GM10266 (cell line): Measurements from ENCODE around the gene NACAD.

Experiments
- DNase-seq: peaks from one replicate; pipeline ENCODE4 v3.0.0; 2012; ENCODE audit errors: extremely low spot score
- TF ChIP-seq, protein P1 (sequence below): IDR thresholded peaks from 2 replicates; pipeline ENCODE4 v1.5.1; 2012; ENCODE audit warnings: mild to moderate bottlenecking, low read depth; ENCODE audit not compliant: control insufficient read depth, insufficient read depth; ENCODE audit errors: missing control alignments

The NACAD gene

DNA sequence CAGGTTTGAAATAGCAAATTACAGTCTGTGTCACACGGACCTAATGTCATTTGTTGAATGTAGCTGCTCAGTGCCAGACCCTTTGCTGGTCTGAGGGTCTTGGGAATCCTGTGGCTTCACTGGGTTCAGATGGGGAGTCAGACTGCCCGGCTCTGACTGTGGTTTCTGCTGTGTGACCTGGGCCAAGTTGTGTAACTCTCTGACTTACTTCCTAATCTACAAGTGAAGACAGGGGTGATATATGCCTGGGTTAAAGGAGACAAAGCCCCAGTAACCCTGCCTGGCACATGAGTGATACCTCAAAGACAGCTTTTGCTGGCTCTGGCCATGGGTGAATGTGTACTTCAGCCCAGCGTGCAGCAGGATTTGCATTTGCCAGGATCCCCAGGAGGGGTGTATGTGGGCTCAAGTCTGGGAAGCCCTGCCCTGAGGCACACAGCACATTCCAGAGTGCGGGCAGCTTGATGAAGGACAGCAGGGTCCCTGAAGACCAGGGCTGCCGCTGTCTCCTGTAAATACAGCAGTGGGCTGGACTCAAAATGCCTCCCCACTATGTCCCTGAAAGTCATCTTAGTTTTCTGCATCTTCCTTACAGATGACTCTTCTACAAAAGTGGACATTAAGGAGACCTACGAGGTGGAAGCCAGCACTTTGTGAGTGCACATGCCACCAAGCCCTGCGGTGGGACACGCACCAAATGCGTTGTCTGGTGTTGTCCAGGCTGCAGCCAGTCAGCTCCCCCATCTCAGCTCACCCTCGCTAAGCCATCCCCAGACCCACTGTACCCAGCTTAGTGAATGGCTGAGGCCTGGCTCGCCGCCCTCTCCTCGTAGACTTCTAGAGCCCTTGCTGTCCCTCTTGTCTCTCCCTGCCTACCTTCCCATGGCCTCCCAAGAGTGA is 16.4 kb downstream of the NACAD start:
- no peak for DNase-seq
- TF ChIP-seq, protein P1, sequence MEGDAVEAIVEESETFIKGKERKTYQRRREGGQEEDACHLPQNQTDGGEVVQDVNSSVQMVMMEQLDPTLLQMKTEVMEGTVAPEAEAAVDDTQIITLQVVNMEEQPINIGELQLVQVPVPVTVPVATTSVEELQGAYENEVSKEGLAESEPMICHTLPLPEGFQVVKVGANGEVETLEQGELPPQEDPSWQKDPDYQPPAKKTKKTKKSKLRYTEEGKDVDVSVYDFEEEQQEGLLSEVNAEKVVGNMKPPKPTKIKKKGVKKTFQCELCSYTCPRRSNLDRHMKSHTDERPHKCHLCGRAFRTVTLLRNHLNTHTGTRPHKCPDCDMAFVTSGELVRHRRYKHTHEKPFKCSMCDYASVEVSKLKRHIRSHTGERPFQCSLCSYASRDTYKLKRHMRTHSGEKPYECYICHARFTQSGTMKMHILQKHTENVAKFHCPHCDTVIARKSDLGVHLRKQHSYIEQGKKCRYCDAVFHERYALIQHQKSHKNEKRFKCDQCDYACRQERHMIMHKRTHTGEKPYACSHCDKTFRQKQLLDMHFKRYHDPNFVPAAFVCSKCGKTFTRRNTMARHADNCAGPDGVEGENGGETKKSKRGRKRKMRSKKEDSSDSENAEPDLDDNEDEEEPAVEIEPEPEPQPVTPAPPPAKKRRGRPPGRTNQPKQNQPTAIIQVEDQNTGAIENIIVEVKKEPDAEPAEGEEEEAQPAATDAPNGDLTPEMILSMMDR: no peak

DNA sequence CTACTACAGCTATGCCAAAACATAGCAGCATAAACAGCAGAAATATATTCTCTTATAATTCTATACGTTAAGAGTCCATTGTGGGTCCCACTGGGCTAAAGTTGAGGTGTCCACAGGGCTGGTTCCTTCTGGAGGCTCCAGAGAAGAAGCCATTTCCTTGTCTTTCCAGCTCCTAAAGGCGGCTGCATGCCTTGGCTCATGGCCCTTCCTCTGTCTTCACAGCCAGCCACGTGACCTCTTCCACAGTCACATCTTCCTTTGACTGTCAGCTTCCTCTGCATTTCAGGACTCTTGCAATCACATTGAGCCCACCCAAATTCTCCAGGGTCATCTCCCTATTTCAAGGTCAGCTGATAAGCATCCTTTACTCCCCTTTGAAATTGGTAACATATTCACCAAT is 17.2 kb downstream of the NACAD start:
- no peak for DNase-seq

DNA sequence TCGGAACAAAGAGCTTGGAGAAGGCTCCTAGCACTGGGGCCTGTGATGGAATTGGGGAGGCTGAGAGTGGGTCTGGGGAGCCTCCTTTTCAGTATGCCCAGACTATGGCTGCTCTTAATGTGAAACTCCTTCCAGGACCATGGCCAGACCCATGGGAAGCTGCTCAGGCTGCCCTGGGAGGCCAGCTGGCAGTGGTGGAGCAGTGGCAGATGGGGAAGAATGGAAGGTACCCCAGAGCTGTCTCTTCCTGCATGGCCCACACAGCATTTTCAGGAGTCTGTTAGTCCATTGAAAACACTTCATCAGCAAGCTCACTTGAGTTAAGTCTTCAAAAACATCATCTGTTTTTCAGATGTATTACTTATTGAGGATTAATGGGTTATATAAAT is 18.5 kb downstream of the NACAD start:
- TF ChIP-seq, protein P1: no peak

More for the DNA sequence above, 17.2 kb downstream of the NACAD start:
- TF ChIP-seq, protein P1: no peak

DNA sequence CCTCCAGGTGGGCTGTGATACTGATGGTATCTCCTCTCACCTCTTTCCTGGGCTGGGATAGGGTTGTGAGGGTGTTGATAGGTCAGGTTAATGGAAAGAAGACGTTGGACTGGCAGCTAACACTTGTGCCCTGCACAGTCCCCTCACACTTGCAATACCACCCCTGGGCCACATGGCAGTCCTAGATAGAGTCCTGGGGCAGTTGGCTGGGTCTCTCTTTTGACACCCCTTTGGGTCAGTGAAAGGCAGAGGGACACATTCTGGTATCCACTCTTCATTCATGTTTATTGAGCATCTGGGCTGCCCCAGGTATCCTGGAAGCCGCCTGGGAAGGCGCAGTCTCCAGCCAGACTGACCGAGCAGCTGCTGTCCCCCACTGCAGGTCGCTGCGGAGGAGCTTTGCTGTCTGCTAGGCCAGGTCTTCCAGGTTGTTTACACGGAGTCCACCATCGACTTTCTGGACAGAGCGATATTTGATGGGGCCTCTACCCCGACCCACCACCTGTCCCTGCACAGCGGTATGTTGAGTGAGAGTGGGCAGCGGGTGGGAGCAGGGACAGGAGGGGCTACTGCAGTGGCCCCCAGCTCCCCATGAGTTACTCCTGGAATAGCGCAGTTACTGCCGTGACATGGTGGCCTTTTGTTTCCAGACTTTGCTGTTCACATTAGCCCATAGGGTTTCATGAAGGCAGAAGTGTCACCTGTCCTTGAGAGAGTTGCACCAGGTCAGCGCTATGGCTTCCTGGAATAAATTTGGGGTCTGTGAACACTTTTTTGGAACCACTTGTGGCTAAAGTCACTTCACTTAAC is 19.1 kb downstream of the NACAD start:
- DNase-seq: no peak
- TF ChIP-seq, protein P1: no peak

More for the DNA sequence above, 18.5 kb downstream of the NACAD start:
- DNase-seq: no peak

DNA sequence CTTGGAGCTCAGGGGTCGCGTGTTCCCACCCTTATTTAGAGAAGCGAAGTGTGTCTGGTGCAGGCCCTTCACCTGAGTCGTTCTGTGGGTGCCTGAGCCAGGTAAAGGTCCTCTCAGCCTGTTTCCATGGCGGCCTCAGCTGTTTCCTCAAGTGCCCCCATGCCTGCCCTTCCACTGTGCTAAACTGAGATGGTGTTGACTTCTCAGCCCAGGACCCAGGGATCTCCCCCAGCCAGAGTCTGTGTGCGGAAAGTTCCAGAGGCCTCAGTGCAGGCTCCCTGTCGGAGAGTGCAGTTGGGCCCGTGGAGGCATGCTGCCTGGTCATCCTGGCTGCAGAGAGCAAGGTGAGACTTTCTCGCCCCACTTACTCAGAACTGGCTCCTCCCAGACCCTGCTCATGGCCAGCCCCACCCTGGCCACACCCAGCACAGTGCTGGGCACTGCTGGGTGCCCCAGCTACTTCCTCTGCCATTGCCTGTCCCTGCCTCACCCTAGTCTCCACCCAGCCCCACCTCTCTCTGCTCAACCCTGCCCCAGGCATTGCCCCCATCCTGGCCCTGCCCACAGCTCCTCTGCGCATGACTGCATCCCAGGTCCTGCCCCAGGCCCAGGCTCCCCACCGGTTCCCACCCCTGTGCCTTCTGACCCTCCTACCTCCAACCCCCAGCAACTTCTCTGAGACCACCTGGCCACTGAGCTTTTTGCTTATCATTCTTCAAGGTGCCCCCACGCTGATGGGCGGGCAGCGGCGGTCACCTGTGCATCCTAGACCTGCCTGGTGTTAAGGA is 20.3 kb downstream of the NACAD start:
- no peak for DNase-seq
- TF ChIP-seq, protein P1: no peak

DNA sequence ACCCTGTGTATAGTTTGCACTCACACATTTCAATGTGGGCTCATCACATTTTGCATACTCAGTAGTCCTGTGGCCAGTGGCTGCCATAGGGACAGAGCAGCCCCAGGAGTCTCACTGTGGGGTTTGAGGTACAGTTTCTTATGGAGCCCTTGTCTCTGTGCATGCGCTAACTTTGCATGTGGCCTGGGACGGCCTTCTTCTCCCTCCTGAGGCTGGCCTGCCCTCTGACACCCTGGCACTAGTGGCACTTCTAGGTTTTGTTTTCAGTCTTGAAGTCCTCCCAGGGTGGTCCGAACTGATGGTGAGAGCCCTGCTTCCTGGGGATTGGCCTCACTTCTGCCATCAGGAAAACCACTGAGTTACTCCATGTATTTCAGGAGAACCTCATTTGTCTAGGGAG is 21.2 kb downstream of the NACAD start:
- DNase-seq: no peak
- TF ChIP-seq, protein P1: no peak

DNA sequence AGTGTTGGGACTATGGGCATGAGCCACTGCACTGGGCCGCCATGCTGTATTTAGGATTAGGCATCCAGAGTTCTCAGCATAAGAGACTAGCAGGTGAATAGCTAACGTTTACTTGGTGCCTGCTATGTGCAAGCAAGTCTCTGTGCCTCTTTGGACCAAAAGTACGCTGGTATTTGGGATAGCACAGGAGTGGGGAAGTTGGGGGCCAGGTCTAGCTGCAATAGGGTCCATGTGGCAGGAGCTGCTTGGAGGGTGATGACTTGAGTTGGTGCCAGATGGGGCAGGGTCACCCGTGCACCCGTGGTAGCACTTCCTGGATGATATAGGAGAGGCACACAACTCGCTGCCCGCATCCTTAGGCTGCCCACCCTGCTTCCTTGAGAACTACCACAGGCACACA is 22.4 kb downstream of the NACAD start:
- no peak for DNase-seq
- TF ChIP-seq, protein P1: no peak
